Endodermal cell (in vitro differentiated cells): ENCODE data around the gene ETFA. TPM values are rescaled to one million over a fixed set of nuclear protein-coding genes. Genes with fewer than 3 reads are reported as not detected.

ENCODE experiments used
- DNase-seq: peaks from one replicate; pipeline ENCODE4 v3.0.0-alpha.2; 2017
- H3K27ac ChIP-seq: 2 replicates; pipeline ENCODE4 v1.5.1; 2013; ENCODE audit warnings: mild to moderate bottlenecking, low read depth, low read length, moderate library complexity
- H3K27me3 ChIP-seq: 2 replicates; pipeline ENCODE4 v1.6.1; 2013; ENCODE audit warnings: mild to moderate bottlenecking, low read length, moderate library complexity; ENCODE audit not compliant: insufficient read depth, control insufficient read depth, poor library complexity, severe bottlenecking
- H3K36me3 ChIP-seq: 2 replicates; pipeline ENCODE4 v1.7.0; 2013; ENCODE audit warnings: mild to moderate bottlenecking, low read length, moderate library complexity; ENCODE audit not compliant: control insufficient read depth, insufficient read depth
- H3K4me1 ChIP-seq: one replicate; pipeline ENCODE4 v1.7.0; 2013; ENCODE audit warnings: low read length; ENCODE audit not compliant: control insufficient read depth, insufficient read depth
- H3K4me3 ChIP-seq: 2 replicates; pipeline ENCODE4 v1.5.1; 2013; ENCODE audit warnings: mild to moderate bottlenecking, low read length, moderate library complexity
- H3K9ac ChIP-seq: 2 replicates; pipeline ENCODE4 v1.6.1; 2013; ENCODE audit warnings: mild to moderate bottlenecking, low read length, moderate library complexity; ENCODE audit not compliant: poor library complexity, severe bottlenecking; ENCODE audit errors: extremely low read depth
- H3K9me3 ChIP-seq: 2 replicates; pipeline ENCODE4 v1.6.1; 2013; ENCODE audit warnings: mild to moderate bottlenecking, low read length, moderate library complexity; ENCODE audit not compliant: control insufficient read depth
- H3K27ac Mint-ChIP-seq: 2 replicates; pipeline ENCODE4 v1.8.0; 2020; ENCODE audit warnings: mixed read lengths
- H3K27me3 Mint-ChIP-seq: 2 replicates; pipeline ENCODE4 v1.8.0; 2021; ENCODE audit warnings: mild to moderate bottlenecking, mixed read lengths; ENCODE audit not compliant: insufficient read depth
- H3K36me3 Mint-ChIP-seq: 2 replicates; pipeline ENCODE4 v1.8.0; 2020; ENCODE audit warnings: low read depth, mixed read lengths
- H3K4me1 Mint-ChIP-seq: 2 replicates; pipeline ENCODE4 v1.8.0; 2020; ENCODE audit warnings: mixed read lengths
- H3K4me3 Mint-ChIP-seq: 2 replicates; pipeline ENCODE4 v1.8.0; 2020; ENCODE audit warnings: mild to moderate bottlenecking, moderate library complexity, mixed read lengths
- H3K9me3 Mint-ChIP-seq: 2 replicates; pipeline ENCODE4 v1.8.0; 2020; ENCODE audit warnings: mild to moderate bottlenecking, mixed read lengths
- WGBS, 2 experiments: methylation state at CpG; one replicate each; pipeline versions ENCODE4 v1.1.5 to v1.1.7; 2013; ENCODE audit warnings: missing lambda C conversion rate in 2 of 2, mixed read lengths in 1 of 2; ENCODE audit not compliant: insufficient coverage in 1 of 2, insufficient read length in 1 of 2; 5-methylcytosine and 5-hydroxymethylcytosine counted together
- total RNA-seq, 2 donors: library from RNA; stranded (reverse); fragmentation: NEBNext Ultra II Directional in 1 of 2; extraction: Animal tissue kit (Norgen Biotek cat#: 25700) in 1 of 2; gene quantifications; 2 replicates in 1 of 2; 3 replicates in 1 of 2; pipeline ENCODE4 v1.2.1, GENCODE V29; 2021
- TF ChIP-seq, protein P1 (sequence below): fragments of 200-600 bp; sonication (generic); conservative IDR thresholded peaks from 2 replicates; pipeline ENCODE4 v1.5.0; 2021; ENCODE audit warnings: antibody characterized with exemption, mild to moderate bottlenecking

Gene ETFA
- total RNA-seq, 2 donors from 2014 or later, result 142 to 157 TPM

DNA sequence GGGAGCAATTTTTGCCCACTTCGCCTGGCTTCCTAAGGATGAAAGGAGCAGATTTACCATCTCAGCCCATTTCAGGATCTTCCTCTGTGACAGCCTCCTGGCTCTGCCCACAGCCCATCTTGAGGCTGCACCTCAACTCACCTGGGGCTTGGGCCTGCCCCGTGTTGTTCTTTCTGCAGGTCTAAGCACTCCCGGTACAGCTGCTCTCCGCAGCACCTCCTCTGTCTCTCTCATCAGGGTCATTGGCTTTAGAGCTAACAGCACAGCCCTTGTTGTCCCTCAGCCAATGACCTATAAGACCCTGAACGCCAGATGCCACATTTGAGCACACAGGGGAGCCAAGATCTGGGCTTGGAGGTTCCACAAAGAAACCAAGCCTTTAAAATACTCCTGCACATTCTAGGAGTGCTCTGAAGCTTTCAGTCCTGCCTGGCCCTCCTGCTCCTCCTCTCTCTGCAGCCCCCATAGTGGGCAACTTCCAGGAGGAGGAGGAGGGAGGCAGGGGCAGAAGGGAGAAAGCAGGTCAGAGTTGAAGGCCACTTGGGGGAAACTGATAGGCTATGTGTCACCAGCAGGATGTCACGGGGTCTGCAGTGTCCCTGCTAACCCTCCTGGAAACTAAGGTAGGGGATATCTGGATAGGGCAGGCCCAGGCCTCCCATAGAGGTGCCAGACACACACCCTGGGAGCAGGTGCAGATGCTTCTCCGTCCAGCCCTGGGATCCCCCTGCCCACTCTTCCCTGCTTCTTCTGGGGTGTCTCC, 115.6 kb downstream of the ETFA start:
- Histone ChIP-seq H3K36me3 (no peaks in the 10 kb centered on the region), H3K4me3 (no peak overlapping the region), H3K9ac (no peak overlapping the region), H3K27ac (no peak overlapping the region), H3K9me3 (no peaks in the 10 kb centered on the region), H3K4me1 (peaks cover 20% of the 10 kb centered on the region), H3K27me3 (no peaks in the 10 kb centered on the region)
- peaks cover 43% of the 10 kb centered on the region for H3K4me1 Mint-ChIP-seq
- WGBS, 2 experiments, result 85 to 91% methylated on average over 5 to 7 of the region's 7 CpGs
- TF ChIP-seq, protein P1, sequence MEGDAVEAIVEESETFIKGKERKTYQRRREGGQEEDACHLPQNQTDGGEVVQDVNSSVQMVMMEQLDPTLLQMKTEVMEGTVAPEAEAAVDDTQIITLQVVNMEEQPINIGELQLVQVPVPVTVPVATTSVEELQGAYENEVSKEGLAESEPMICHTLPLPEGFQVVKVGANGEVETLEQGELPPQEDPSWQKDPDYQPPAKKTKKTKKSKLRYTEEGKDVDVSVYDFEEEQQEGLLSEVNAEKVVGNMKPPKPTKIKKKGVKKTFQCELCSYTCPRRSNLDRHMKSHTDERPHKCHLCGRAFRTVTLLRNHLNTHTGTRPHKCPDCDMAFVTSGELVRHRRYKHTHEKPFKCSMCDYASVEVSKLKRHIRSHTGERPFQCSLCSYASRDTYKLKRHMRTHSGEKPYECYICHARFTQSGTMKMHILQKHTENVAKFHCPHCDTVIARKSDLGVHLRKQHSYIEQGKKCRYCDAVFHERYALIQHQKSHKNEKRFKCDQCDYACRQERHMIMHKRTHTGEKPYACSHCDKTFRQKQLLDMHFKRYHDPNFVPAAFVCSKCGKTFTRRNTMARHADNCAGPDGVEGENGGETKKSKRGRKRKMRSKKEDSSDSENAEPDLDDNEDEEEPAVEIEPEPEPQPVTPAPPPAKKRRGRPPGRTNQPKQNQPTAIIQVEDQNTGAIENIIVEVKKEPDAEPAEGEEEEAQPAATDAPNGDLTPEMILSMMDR, result no peak
- H3K27ac Mint-ChIP-seq, result peak overlapping the region; percentile 74
- no peak overlapping the region for H3K4me3 Mint-ChIP-seq
- DNase-seq, result no peak
- H3K36me3 Mint-ChIP-seq, result peaks cover 3% of the 10 kb centered on the region
- no peaks in the 10 kb centered on the region for H3K9me3 Mint-ChIP-seq
- peaks cover 11% of the 10 kb centered on the region for H3K27me3 Mint-ChIP-seq

DNA sequence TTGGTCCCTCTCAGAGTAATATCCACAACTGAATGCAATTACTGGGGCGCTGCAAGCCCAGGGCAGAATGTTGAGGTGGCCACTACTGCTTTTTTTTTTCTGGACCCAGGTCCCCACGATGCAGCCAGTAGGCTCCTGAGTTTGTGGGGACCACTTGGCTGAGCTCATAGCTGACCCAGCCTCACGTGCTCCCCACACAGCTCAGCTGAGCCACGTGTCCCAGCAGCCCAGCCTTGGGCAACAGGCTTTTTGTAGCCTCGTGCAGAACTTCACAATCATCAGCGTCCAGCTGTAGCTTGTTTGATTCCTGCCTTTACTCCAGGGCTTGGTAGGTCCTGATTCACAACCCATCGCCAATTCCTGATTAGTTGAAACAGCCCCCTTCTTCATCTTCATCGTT, 117.3 kb downstream of the ETFA start:
- Histone ChIP-seq H3K27ac (no peak overlapping the region), H3K9me3 (no peaks in the 10 kb centered on the region), H3K9ac (no peak overlapping the region), H3K4me1 (peaks cover 20% of the 10 kb centered on the region), H3K36me3 (no peaks in the 10 kb centered on the region), H3K27me3 (peaks cover 17% of the 10 kb centered on the region), H3K4me3 (no peak overlapping the region)
- no peak overlapping the region for H3K4me3 Mint-ChIP-seq
- H3K9me3 Mint-ChIP-seq, result no peaks in the 10 kb centered on the region
- H3K36me3 Mint-ChIP-seq, result peaks cover 1% of the 10 kb centered on the region
- H3K27me3 Mint-ChIP-seq, result peaks cover 28% of the 10 kb centered on the region
- peaks cover 25% of the 10 kb centered on the region for H3K4me1 Mint-ChIP-seq
- WGBS, 2 experiments, result 88 to 89% methylated on average over 8 of the region's 8 CpGs
- H3K27ac Mint-ChIP-seq, result no peak overlapping the region
- DNase-seq, result no peak
- TF ChIP-seq, protein P1, result no peak

DNA sequence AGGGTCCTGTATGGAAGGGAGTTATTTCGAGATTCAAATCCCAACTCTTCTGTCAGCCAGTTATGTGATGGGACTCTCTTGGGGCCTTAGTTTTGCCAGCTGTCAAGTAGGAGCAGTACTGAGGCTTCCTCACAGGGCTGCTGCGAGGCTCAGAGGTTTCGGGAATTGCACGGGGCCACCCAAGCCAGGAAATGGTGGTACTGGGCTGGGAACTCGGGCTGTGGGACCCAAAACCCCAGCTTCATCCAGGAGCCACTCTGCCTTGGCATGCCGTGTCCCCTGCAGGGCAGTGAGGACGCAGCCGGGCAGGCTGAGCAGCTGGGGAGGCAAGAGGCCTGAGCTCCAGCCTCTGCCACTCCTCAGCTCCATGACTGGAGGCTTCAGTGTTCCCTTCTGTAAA, 118.6 kb downstream of the ETFA start:
- H3K9me3 ChIP-seq, result no peaks in the 10 kb centered on the region
- Mint-ChIP-seq H3K27me3 (peaks cover 38% of the 10 kb centered on the region), H3K4me3 (no peak overlapping the region), H3K36me3 (no peaks in the 10 kb centered on the region), H3K27ac (no peak overlapping the region), H3K4me1 (peaks cover 24% of the 10 kb centered on the region), H3K9me3 (no peaks in the 10 kb centered on the region)
- H3K27ac ChIP-seq, result no peak overlapping the region
- TF ChIP-seq, protein P1, result no peak
- no peak for DNase-seq
- WGBS, 2 experiments, result 94 to 96% methylated on average over 6 to 8 of the region's 8 CpGs
- no peaks in the 10 kb centered on the region for H3K36me3 ChIP-seq
- H3K9ac ChIP-seq, result no peak overlapping the region
- peaks cover 20% of the 10 kb centered on the region for H3K4me1 ChIP-seq
- H3K27me3 ChIP-seq, result peaks cover 23% of the 10 kb centered on the region
- H3K4me3 ChIP-seq, result no peak overlapping the region
